Activated B cell treated with CpG ODN at 0.5 μM for 24 hours (primary cell): ENCODE results near the gene SLCO4A1. TPM values are rescaled to one million over a fixed set of nuclear protein-coding genes. Genes with fewer than 3 reads are reported as not detected.

Experiments used
- ATAC-seq: fragments of 200-7000 bp; cut with Tn5 transposase; one replicate; pipeline ENCODE4 v1.10.0; 2021; ENCODE audit warnings: low read depth, mild to moderate bottlenecking, moderate library complexity
- CTCF ChIA-PET: fragments of 350-600 bp; sonication (Branson Sonifier 250); formaldehyde crosslinking; loops from one replicate; lab custom pipeline; 2021; ENCODE audit warnings: antibody characterized with exemption; lab: Charles Lee
- POLR2A ChIA-PET: fragments of 350-600 bp; sonication (Branson Sonifier 250); formaldehyde crosslinking; loops from one replicate; lab custom pipeline; 2021; ENCODE audit warnings: antibody characterized with exemption; lab: Charles Lee
- DNase-seq: peaks from one replicate; pipeline ENCODE4 v3.0.0; 2022
- H3K27ac Mint-ChIP-seq: one replicate; pipeline ENCODE4 v1.8.0; 2020; ENCODE audit warnings: mixed read lengths
- H3K27me3 Mint-ChIP-seq: one replicate; pipeline ENCODE4 v1.8.0; 2021; ENCODE audit warnings: mixed read lengths
- H3K36me3 Mint-ChIP-seq: one replicate; pipeline ENCODE4 v1.8.0; 2021; ENCODE audit warnings: low read depth, mixed read lengths
- H3K4me1 Mint-ChIP-seq: one replicate; pipeline ENCODE4 v1.8.0; 2021; ENCODE audit warnings: mixed read lengths
- H3K4me3 Mint-ChIP-seq: one replicate; pipeline ENCODE4 v1.8.0; 2020; ENCODE audit warnings: mild to moderate bottlenecking, mixed read lengths
- H3K9me3 Mint-ChIP-seq: one replicate; pipeline ENCODE4 v1.8.0; 2020; ENCODE audit warnings: mixed read lengths
- CTCF ChIP-seq: fragments of 200-600 bp; IDR thresholded peaks from one replicate; pipeline ENCODE4 v1.8.0; 2022; ENCODE audit warnings: antibody characterized with exemption, mild to moderate bottlenecking
- intact Hi-C: fragments of 100-400 bp; cut with micrococcal nuclease; formaldehyde crosslinking; loops from one replicate; pipeline ENCODE4 v1.15.1; 2024
- total RNA-seq: library from RNA; stranded (reverse); gene quantifications from 2 replicates; pipeline ENCODE4 v1.2.3, GENCODE V29; 2022

Gene SLCO4A1
- total RNA-seq, 1 donor from 2014 or later = 38.9 TPM

GRCh38 chr20:62650551-62651284 lies 8.4 kb downstream of the SLCO4A1 start:
- no peak for ATAC-seq
- Mint-ChIP-seq H3K9me3 (no peaks in the 10 kb centered on the region), H3K27me3 (no peaks in the 10 kb centered on the region), H3K4me3 (peak overlapping the region; percentile 82), H3K36me3 (peaks cover 19% of the 10 kb centered on the region), H3K4me1 (peaks cover 73% of the 10 kb centered on the region), H3K27ac (peak overlapping the region; percentile 94)
- CTCF ChIA-PET = interaction anchor here (0.6 to 2.1 kb wide), 8 partner anchors 8 to 151 kb away, joined by 3 to 9 read pairs (median 4); partner anchors contain the start of gene SLCO4A1
- no peak for DNase-seq
- no peak for TF ChIP-seq CTCF
- intact Hi-C loops = loop anchor here (1.0 kb wide), 6 partner anchors 7 to 144 kb away; no protein-coding TSS in a partner anchor
- POLR2A ChIA-PET = interaction anchor here (0.5 to 8.4 kb wide), 20 partner anchors 10 to 529 kb away, joined by 3 to 134 read pairs (median 4); partner anchors contain the start of genes COL9A3, GID8, MRGBP and OGFR

GRCh38 chr20:62651285-62652021 lies 9.2 kb downstream of the SLCO4A1 start:
- peaks cover 72% of the 10 kb centered on the region for H3K4me1 Mint-ChIP-seq
- H3K9me3 Mint-ChIP-seq = no peaks in the 10 kb centered on the region
- ChIA-PET CTCF (interaction anchor here (0.6 to 2.1 kb wide), 9 partner anchors 9 to 152 kb away, joined by 3 to 9 read pairs (median 4); partner anchors contain the start of gene SLCO4A1), POLR2A (interaction anchor here (0.5 to 8.4 kb wide), 22 partner anchors 10 to 530 kb away, joined by 3 to 134 read pairs (median 4); partner anchors contain the start of genes COL9A3, GID8, MRGBP and OGFR)
- H3K27ac Mint-ChIP-seq = peak overlapping the region; percentile 94
- no peak for TF ChIP-seq CTCF
- H3K27me3 Mint-ChIP-seq = no peaks in the 10 kb centered on the region
- ATAC-seq = peak; percentile 74
- DNase-seq = peak; percentile 68
- intact Hi-C loops = loop anchor here (1.0 kb wide), 6 partner anchors 8 to 143 kb away; no protein-coding TSS in a partner anchor
- H3K36me3 Mint-ChIP-seq = peaks cover 19% of the 10 kb centered on the region
- H3K4me3 Mint-ChIP-seq = peak overlapping the region; percentile 82

- peak; percentile 55 for ATAC-seq
- ChIA-PET CTCF (interaction anchor here (0.9 to 2.1 kb wide), 5 partner anchors 9 to 152 kb away, joined by 3 to 9 read pairs (median 5); partner anchors contain the start of gene SLCO4A1), POLR2A (interaction anchor here (0.6 to 8.4 kb wide), 16 partner anchors 10 to 285 kb away, joined by 3 to 134 read pairs (median 6); partner anchors contain the start of genes COL9A3, GID8, MRGBP and OGFR)
- Mint-ChIP-seq H3K4me1 (peaks cover 64% of the 10 kb centered on the region), H3K36me3 (peaks cover 17% of the 10 kb centered on the region), H3K9me3 (no peaks in the 10 kb centered on the region), H3K27ac (peak overlapping the region; percentile 94), H3K4me3 (peak overlapping the region; percentile 82), H3K27me3 (no peaks in the 10 kb centered on the region)
- TF ChIP-seq CTCF = no peak
- intact Hi-C loops = no loop called here
- DNase-seq = peak; percentile 55
Observed at GRCh38 chr20:62652041-62652893, 10.0 kb downstream of the SLCO4A1 start.

- Mint-ChIP-seq H3K4me3 (no peak overlapping the region), H3K27ac (peak overlapping the region; percentile 94), H3K36me3 (peaks cover 21% of the 10 kb centered on the region), H3K9me3 (no peaks in the 10 kb centered on the region), H3K4me1 (peaks cover 61% of the 10 kb centered on the region), H3K27me3 (no peaks in the 10 kb centered on the region)
- no peak for ATAC-seq
- intact Hi-C loops = no loop called here
- CTCF ChIA-PET = interaction anchor here (1.0 to 1.2 kb wide), 2 partner anchors 10 to 153 kb away, joined by 3 to 4 read pairs; partner anchors contain the start of gene SLCO4A1
- POLR2A ChIA-PET = interaction anchor here (1.0 to 8.4 kb wide), 4 partner anchors 12 to 35 kb away, joined by 3 to 134 read pairs (median 72); partner anchors contain the start of gene SLCO4A1
- DNase-seq = no peak
- no peak for TF ChIP-seq CTCF
Observed at GRCh38 chr20:62652894-62653305, 10.6 kb downstream of the SLCO4A1 start.
